NCI-H2107 treated with DMSO at 0.1 percent for 48 hours (cell line): ENCODE results near the gene ASB7.
"Not testable (repeated sequence)": the region's sequence is repeated elsewhere in the genome, so short reads cannot be mapped to it uniquely, and the experiment has no call there.

ENCODE experiments used
- DNase-seq: peaks from one replicate; lab custom pipeline; 2025; ENCODE audit not compliant: unreplicated experiment; lab: John Stamatoyannopoulos, UW

Gene ASB7

GRCh38 chr15:100602064-100602822 is at the start of gene ASB7, which contains the start of gene LINS1:
TSS of gene ASB7 (plus strand) at chr15:100602589. CDS start at chr15:100612217, 9,628 bp downstream.
TSS of gene LINS1 (minus strand) at chr15:100602184. CDS start at chr15:100580842, 21,342 bp downstream.
- peak; percentile 91 for DNase-seq

DNA sequence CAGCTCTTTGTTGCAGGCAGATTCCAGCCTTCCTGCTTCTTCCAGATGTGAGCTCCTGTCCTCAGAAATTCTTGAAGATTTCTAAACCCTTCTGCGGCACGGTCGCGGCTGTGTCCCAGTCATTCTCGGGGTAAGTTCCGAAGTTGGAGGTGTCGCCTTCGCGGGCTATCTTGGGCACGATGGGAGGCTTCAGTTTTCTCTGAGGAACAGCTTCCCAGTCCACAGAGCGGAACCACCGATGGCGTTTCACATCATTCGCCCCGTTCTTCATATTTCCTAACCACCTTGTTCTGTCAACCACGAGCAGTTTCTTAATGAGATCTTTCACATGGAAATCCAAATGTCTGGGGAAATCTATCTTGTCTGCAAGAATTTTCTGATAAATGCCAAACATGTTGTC is 48.9 kb upstream of the ASB7 start:
- no peak for DNase-seq

- DNase-seq = no peak
Observed at GRCh38 chr15:100558771-100559254, 43.6 kb upstream of the ASB7 start.

- DNase-seq = no peak
Observed at GRCh38 chr15:100559330-100559729, 43.1 kb upstream of the ASB7 start.

DNA sequence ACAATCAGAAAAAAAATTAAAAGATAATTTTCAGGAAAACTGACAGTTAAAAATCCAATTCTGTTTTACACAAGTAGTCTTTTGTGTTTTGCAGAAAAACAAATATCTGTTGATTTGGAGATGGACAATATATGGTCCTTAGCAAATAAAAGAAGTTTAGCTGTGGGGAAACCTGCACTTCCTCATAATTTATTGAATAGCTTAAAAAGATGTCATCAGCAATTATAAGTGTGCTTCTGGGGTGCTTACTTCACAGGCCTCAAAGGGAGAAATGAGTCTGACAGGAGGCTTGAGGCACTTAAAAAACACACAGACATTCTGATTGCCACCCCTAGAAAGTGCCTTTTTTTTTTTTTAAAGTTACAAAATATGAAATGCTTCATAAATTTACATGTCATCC is 42.1 kb upstream of the ASB7 start:
- DNase-seq = no peak

GRCh38 chr15:100565591-100565990 is 36.8 kb upstream of the ASB7 start:
- no peak for DNase-seq

GRCh38 chr15:100566850-100567628 is 35.4 kb upstream of the ASB7 start:
- no peak for DNase-seq

DNA sequence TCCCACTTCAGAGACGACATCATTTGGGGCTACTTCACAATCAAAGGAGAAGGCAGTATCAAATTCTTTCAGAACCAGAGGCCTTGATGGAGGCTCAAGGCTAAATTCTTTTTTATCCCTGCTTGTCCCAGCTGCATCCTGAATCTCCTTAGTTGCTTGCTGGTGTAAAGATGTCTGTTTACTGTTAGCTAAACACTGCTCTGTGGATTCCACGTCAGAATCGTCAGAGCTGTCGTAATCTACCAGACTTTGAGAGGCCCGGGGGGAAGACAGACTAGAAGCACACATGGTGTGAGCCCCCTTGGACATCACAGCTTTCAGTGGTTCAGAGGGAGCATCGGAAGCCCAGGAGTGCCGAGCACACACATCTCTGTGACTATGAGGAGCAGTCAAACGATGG is 33.0 kb upstream of the ASB7 start:
- DNase-seq = no peak

GRCh38 chr15:100570275-100570674 is 32.1 kb upstream of the ASB7 start:
- DNase-seq = no peak

- DNase-seq = no peak
Observed at GRCh38 chr15:100570735-100571313, 31.6 kb upstream of the ASB7 start.

DNA sequence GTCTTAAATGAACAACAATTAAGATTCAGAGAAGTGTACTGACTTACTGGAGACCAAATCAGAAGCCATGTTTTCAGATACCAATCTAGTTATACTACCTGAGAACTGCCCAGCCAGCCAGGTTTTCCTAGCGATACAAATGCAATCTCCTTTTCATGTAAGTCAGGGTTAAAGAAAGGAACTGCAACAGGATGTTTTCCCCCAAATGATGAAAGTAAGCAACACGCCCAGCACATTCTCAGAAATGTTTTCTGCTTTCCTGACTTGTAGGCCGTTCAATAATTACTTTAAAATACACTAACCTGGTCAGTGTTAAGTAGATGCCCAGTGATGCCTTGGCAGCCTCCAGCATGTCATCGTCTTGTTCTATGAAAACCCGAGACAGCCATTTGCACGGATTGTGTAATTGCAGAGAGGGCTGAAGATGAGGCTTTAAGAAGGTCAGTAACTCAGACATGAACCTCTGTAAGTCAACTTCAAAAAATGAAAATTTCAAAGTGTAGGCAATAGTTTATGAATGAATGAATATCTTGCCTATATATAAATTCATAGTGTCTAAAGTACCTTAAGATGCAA is 30.7 kb upstream of the ASB7 start:
- no peak for DNase-seq

- no peak for DNase-seq
Observed at GRCh38 chr15:100572362-100572983, 29.9 kb upstream of the ASB7 start.

- no peak for DNase-seq
Observed at GRCh38 chr15:100573526-100573925, 28.9 kb upstream of the ASB7 start.

DNA sequence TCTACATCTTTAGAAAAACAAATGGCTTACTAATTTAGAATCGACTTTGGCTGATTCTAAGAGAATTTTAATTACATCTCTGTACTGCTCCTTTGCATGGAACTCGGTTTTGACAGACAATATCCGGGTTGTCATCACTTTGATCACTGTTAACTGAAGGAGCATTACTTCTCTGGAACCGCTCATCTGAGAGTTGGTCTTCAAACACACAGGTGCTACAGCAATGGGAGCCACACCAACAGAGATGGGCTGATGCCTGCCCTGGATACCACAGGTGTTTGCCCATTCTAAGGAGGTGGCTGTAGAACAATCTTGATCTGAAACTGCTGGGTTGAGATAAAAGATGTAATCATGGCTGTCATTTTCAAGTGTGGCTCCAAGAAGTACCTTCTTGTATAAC is 22.0 kb upstream of the ASB7 start:
- no peak for DNase-seq

DNA sequence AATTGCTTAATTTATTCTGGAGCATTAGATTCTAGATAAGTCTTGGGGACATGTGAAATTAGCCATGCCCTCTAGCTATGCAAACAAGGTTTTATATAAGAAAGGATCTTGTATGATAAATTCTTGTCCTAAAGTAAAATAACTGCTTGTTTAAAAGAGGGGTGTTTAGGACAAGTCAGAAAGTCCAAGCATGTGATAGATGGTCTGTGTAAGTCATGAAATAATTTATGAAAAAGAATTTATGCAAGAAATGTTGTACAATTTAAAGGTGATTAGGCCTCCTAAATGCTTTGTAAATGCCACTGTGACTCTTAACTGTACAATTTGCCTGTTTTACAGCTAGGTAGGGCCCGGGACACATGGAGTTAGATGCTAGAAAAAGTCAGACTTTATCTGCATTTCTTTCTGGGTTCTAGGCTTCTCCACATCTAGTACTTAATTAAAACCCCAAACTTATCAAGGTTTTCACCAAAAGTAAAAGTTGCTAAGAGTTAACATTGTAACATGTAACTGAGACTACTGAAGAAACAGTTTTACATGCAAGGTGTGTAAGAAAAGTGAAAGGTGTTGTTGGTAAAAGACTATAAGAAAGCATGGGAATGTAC is 13.6 kb upstream of the ASB7 start:
- no peak for DNase-seq

DNA sequence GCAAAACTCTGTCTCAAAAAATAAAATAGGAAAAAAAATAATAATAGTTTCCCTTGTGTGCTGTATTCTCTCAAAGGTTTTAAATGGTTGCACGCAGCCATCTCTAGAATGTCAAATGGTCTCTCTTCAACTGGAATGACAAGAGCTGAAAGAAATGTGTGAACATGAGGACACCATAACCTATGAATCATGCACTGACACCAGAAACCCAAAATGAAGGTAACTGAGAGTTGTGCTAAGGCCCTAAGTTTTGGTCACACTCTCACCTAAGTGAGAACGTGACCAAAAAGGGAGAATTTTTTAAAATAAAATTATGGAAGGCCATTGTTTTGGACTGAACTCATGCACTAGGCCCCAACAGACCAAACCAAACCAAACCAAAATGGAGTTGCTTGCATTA is 11.2 kb upstream of the ASB7 start:
- DNase-seq = not testable (repeated sequence)

DNA sequence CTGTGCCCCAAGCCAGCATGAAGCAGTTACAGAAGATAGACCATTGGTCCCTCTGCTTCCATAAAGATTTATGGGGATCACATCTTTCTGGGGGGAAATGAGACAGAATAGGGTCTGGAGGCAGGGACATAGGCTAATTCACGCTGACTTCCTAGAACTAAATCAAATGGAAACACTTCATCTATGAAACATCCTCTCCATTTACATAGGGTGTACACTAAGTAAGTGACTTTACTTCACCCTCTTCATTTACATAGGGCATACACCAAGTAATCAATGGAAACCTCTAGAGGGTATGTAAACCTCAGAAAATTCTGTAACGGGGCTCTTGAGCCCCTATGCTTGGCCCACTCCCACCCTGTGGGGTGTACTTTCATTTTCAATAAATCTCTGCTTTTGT is 10.6 kb upstream of the ASB7 start:
- no peak for DNase-seq

DNA sequence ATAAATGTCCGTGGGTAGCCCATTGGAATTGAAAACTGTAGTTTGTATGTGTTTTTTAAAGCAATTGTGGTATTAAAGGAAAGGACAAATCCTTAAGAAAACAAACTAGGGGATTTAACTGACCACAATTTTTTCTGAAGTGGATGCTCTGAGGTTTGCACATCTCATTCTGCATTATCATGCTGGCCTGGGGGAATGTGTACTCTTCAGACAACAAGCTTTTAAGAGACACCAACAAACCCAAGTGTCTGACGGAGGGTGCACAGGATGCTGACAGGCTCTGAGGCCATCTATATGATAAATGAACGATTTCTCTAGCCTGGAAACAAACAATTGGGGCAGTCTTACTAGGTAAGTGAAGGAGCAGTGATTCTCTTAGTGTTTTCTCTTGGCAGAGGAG is 9.5 kb upstream of the ASB7 start:
- DNase-seq = no peak

DNA sequence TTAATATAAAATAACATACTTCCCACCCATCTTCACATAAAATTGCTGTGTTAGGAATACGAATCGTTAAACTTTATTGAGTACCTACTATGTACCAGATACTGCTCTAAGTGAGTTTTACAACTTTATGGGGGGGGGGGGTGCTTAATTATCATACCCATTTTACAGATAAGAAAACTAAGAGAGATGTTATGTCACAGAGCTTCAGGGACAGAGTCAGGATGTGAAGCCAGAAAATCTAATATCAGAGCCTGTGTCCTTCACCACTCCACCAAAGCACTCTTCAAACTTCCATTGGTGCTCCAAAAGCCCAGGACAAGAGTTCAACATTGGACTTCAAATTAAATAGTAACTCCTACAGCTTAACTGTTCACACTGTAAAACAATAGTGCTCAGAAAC is 9.0 kb upstream of the ASB7 start:
- no peak for DNase-seq

- no peak for DNase-seq
Observed at GRCh38 chr15:100595964-100596363, 6.4 kb upstream of the ASB7 start.

GRCh38 chr15:100596792-100597191 is 5.6 kb upstream of the ASB7 start:
- no peak for DNase-seq
